ENCODE data around the gene PTBP3.
"Not testable (repeated sequence)": the region's sequence is repeated elsewhere in the genome, so short reads cannot be mapped to it uniquely, and the experiment has no call there.

The PTBP3 gene

GRCh38 chr9:112295174-112295573 is 38.2 kb downstream of the PTBP3 start:
- TF ChIP-seq, protein P1, sequence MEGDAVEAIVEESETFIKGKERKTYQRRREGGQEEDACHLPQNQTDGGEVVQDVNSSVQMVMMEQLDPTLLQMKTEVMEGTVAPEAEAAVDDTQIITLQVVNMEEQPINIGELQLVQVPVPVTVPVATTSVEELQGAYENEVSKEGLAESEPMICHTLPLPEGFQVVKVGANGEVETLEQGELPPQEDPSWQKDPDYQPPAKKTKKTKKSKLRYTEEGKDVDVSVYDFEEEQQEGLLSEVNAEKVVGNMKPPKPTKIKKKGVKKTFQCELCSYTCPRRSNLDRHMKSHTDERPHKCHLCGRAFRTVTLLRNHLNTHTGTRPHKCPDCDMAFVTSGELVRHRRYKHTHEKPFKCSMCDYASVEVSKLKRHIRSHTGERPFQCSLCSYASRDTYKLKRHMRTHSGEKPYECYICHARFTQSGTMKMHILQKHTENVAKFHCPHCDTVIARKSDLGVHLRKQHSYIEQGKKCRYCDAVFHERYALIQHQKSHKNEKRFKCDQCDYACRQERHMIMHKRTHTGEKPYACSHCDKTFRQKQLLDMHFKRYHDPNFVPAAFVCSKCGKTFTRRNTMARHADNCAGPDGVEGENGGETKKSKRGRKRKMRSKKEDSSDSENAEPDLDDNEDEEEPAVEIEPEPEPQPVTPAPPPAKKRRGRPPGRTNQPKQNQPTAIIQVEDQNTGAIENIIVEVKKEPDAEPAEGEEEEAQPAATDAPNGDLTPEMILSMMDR (IDR thresholded peaks at IDR 0.05; ENCODE audit: control insufficient read depth, extremely low read depth, insufficient read depth) = no peak
- H3K4me3 ChIP-seq (ENCODE audit: low read depth, low read length) = no peak overlapping the region
- DNase-seq (ENCODE audit: low read depth) = no peak

- TF ChIP-seq, protein P1 (IDR thresholded peaks at IDR 0.05; ENCODE audit: control insufficient read depth, extremely low read depth, insufficient read depth) = no peak
- no peak for DNase-seq (ENCODE audit: low read depth)
- no peak overlapping the region for H3K4me3 ChIP-seq (ENCODE audit: low read depth, low read length)
These were observed 45.4 kb downstream of the PTBP3 start for GRCh38 chr9:112288029-112288428.

- DNase-seq (ENCODE audit: low read depth) = no peak
- H3K4me3 ChIP-seq (ENCODE audit: low read depth, low read length) = no peak overlapping the region
- TF ChIP-seq, protein P1 (IDR thresholded peaks at IDR 0.05; ENCODE audit: control insufficient read depth, extremely low read depth, insufficient read depth) = no peak
These were observed 46.5 kb downstream of the PTBP3 start for GRCh38 chr9:112286926-112287325.

- DNase-seq (ENCODE audit: low read depth) = no peak
These were observed 48.4 kb downstream of the PTBP3 start for GRCh38 chr9:112285056-112285455.

GRCh38 chr9:112283582-112284253 is 49.7 kb downstream of the PTBP3 start:
- TF ChIP-seq, protein P1 (IDR thresholded peaks at IDR 0.05; ENCODE audit: control insufficient read depth, extremely low read depth, insufficient read depth) = no peak

More at GRCh38 chr9:112285056-112285455, 48.4 kb downstream of the PTBP3 start:
- TF ChIP-seq, protein P1 (IDR thresholded peaks at IDR 0.05; ENCODE audit: control insufficient read depth, extremely low read depth, insufficient read depth) = no peak
- no peak overlapping the region for H3K4me3 ChIP-seq (ENCODE audit: low read depth, low read length)

GRCh38 chr9:112282841-112283240 is 50.6 kb downstream of the PTBP3 start:
- not testable (repeated sequence) for H3K4me3 ChIP-seq (ENCODE audit: low read depth, low read length); DNase-seq (ENCODE audit: low read depth)

More at GRCh38 chr9:112283582-112284253, 49.7 kb downstream of the PTBP3 start:
- H3K4me3 ChIP-seq (ENCODE audit: low read depth, low read length) = no peak overlapping the region
- no peak for DNase-seq (ENCODE audit: low read depth)

GRCh38 chr9:112280904-112281303 is 52.5 kb downstream of the PTBP3 start:
- DNase-seq (ENCODE audit: low read depth) = no peak
- no peak overlapping the region for H3K4me3 ChIP-seq (ENCODE audit: low read depth, low read length)
- TF ChIP-seq, protein P1 (IDR thresholded peaks at IDR 0.05; ENCODE audit: control insufficient read depth, extremely low read depth, insufficient read depth) = no peak

All from LNCaP clone FGC (cell line).